Upper lobe of right lung (tissue), 1 donor: ENCODE measurements around the gene ANKFY1. TPM values are rescaled to one million over a fixed set of nuclear protein-coding genes. Genes with fewer than 3 reads are reported as not detected.
"Not testable (repeated sequence)": the region's sequence is repeated elsewhere in the genome, so short reads cannot be mapped to it uniquely, and the experiment has no call there.

Source experiments
- ATAC-seq: fragments of 200-7000 bp; cut with Tn5 transposase; one replicate; pipeline ENCODE4 v1.9.1; 2020; ENCODE audit warnings: mild to moderate bottlenecking, moderate library complexity
- DNase-seq: peaks from one replicate; pipeline ENCODE4 v3.0.0-alpha.2; 2020
- H3K27ac ChIP-seq: fragments of 200-600 bp; one replicate; pipeline ENCODE4 v1.8.0; 2022
- H3K27me3 ChIP-seq: fragments of 200-600 bp; one replicate; pipeline ENCODE4 v1.8.0; 2022; ENCODE audit warnings: mild to moderate bottlenecking
- H3K36me3 ChIP-seq: fragments of 200-600 bp; one replicate; pipeline ENCODE4 v1.8.0; 2022
- H3K4me1 ChIP-seq: fragments of 200-600 bp; one replicate; pipeline ENCODE4 v1.8.0; 2022
- H3K4me3 ChIP-seq: fragments of 200-600 bp; one replicate; pipeline ENCODE4 v1.8.0; 2022; ENCODE audit warnings: mild to moderate bottlenecking
- H3K9me3 ChIP-seq: fragments of 200-600 bp; one replicate; pipeline ENCODE4 v1.8.0; 2022
- intact Hi-C: fragments of 100-400 bp; cut with DNase I; formaldehyde crosslinking; loops from one replicate; pipeline ENCODE4 v1.11.0; 2022
- total RNA-seq: library from RNA; stranded (reverse); fragmentation: NEBNext Ultra II Directional; extraction: Animal tissue kit (Norgen Biotek cat#: 25700); gene quantifications from one replicate; pipeline ENCODE4 v1.2.1, GENCODE V29; 2021
- TF ChIP-seq, protein P1 (sequence below): fragments of 200-600 bp; IDR thresholded peaks from one replicate; pipeline ENCODE4 v1.8.0; 2022; ENCODE audit warnings: antibody characterized with exemption
- donor health status: DM: no; HTN: yes; CAD: no; lungs with severe emphysema.

The ANKFY1 gene
- total RNA-seq, 1 donor from 2014 or later, result 64.8 TPM

DNA sequence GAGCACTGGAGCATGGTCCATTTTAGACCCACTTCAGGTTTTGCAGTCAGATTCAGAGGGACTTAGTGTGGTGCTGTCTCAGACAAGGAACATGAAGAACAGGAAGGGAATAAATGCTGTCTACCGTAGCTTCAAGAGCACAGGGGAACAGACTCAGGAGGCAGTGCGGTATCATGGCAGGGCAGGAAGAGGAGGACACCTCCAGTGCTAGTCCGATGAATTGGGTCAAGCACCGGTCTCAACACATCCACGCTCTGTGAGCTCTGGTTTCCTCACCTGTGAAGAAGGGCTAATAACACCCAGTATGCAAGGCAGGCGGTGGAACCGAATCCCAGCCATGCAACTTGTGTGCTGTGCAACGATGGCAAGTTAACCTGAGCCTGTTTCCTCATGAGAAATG is 3.6 kb upstream of the ANKFY1 start:
- ATAC-seq, result no peak
- no peak for DNase-seq
- no peaks in the 10 kb centered on the region for H3K27me3 ChIP-seq
- H3K4me3 ChIP-seq, result no peak overlapping the region
- TF ChIP-seq, protein P1, sequence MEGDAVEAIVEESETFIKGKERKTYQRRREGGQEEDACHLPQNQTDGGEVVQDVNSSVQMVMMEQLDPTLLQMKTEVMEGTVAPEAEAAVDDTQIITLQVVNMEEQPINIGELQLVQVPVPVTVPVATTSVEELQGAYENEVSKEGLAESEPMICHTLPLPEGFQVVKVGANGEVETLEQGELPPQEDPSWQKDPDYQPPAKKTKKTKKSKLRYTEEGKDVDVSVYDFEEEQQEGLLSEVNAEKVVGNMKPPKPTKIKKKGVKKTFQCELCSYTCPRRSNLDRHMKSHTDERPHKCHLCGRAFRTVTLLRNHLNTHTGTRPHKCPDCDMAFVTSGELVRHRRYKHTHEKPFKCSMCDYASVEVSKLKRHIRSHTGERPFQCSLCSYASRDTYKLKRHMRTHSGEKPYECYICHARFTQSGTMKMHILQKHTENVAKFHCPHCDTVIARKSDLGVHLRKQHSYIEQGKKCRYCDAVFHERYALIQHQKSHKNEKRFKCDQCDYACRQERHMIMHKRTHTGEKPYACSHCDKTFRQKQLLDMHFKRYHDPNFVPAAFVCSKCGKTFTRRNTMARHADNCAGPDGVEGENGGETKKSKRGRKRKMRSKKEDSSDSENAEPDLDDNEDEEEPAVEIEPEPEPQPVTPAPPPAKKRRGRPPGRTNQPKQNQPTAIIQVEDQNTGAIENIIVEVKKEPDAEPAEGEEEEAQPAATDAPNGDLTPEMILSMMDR, result no peak
- intact Hi-C loops, result no loop called here
- peaks cover 11% of the 10 kb centered on the region for H3K4me1 ChIP-seq
- H3K9me3 ChIP-seq, result no peaks in the 10 kb centered on the region
- no peak overlapping the region for H3K27ac ChIP-seq
- peaks cover 7% of the 10 kb centered on the region for H3K36me3 ChIP-seq

DNA sequence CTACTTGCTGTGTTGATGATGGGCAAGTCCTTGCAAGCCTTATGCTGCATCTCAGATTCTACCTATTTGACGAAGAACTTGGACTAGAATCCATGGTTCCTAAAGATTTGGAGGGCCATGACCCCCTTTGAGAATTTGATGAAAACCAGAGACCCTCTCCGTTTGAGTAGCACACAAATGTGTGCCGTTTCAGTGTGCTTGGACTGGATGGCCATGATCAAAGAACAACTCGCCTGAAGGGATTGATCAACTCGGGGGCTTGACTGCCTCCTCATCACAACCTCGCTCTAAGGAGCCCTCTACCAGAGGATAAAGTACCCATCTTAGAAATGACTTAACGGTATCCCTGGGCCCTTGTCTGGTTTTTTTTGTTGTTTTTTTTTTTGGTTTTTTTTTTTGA is 2.8 kb upstream of the ANKFY1 start:
- H3K36me3 ChIP-seq, result no peaks in the 10 kb centered on the region
- H3K9me3 ChIP-seq, result no peaks in the 10 kb centered on the region
- TF ChIP-seq, protein P1, result no peak
- ATAC-seq (no peak), DNase-seq (no peak)
- H3K27me3 ChIP-seq, result no peaks in the 10 kb centered on the region
- H3K4me3 ChIP-seq, result no peak overlapping the region
- intact Hi-C loops, result no loop called here
- H3K27ac ChIP-seq, result no peak overlapping the region
- H3K4me1 ChIP-seq, result peaks cover 14% of the 10 kb centered on the region

- Histone ChIP-seq H3K9me3 (no peaks in the 10 kb centered on the region), H3K27ac (peak overlapping the region; percentile 88), H3K4me1 (peaks cover 14% of the 10 kb centered on the region), H3K27me3 (no peaks in the 10 kb centered on the region), H3K36me3 (no peaks in the 10 kb centered on the region), H3K4me3 (peak overlapping the region; percentile 94)
- ATAC-seq (no peak), DNase-seq (no peak)
- intact Hi-C loops, result no loop called here
- TF ChIP-seq, protein P1, result no peak
Observed at GRCh38 chr17:4262703-4263102, 1.1 kb downstream of the ANKFY1 start.

DNA sequence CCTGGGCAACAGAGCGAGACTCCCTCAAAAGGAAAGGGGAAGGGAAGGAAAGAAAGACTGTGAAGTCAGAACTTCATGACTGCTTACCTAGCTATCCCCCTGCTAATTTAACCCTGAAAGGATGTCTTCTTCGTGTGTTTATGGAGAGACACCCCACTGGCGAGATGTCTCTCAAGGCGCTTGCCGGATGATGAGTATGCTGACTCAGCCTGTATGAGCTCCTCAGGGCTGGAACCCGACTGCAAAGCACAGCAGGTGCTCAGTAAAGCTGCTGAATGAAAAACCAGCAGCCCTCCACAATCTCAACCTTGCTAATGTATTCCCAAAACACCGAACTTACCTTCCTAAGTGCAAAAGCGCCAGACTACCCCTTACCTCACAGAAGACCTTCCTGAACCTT is 2.3 kb downstream of the ANKFY1 start:
- Histone ChIP-seq H3K4me3 (no peak overlapping the region), H3K27ac (no peak overlapping the region), H3K27me3 (no peaks in the 10 kb centered on the region), H3K4me1 (peaks cover 14% of the 10 kb centered on the region), H3K36me3 (no peaks in the 10 kb centered on the region), H3K9me3 (no peaks in the 10 kb centered on the region)
- TF ChIP-seq, protein P1, result no peak
- intact Hi-C loops, result no loop called here
- no peak for ATAC-seq
- DNase-seq, result no peak

- intact Hi-C loops, result no loop called here
- Histone ChIP-seq H3K4me3 (no peak overlapping the region), H3K27me3 (no peaks in the 10 kb centered on the region), H3K4me1 (peaks cover 8% of the 10 kb centered on the region), H3K9me3 (no peaks in the 10 kb centered on the region), H3K36me3 (no peaks in the 10 kb centered on the region), H3K27ac (no peak overlapping the region)
- no peak for ATAC-seq
- TF ChIP-seq, protein P1, result no peak
- no peak for DNase-seq
Observed at GRCh38 chr17:4258867-4259266, 4.9 kb downstream of the ANKFY1 start.

GRCh38 chr17:4256952-4257351 is 6.8 kb downstream of the ANKFY1 start:
- H3K27ac ChIP-seq, result no peak overlapping the region
- DNase-seq (no peak), ATAC-seq (no peak)
- no peak overlapping the region for H3K4me3 ChIP-seq
- H3K9me3 ChIP-seq, result no peaks in the 10 kb centered on the region
- TF ChIP-seq, protein P1, result no peak
- H3K4me1 ChIP-seq, result no peaks in the 10 kb centered on the region
- H3K36me3 ChIP-seq, result no peaks in the 10 kb centered on the region
- no peaks in the 10 kb centered on the region for H3K27me3 ChIP-seq
- intact Hi-C loops, result no loop called here

DNA sequence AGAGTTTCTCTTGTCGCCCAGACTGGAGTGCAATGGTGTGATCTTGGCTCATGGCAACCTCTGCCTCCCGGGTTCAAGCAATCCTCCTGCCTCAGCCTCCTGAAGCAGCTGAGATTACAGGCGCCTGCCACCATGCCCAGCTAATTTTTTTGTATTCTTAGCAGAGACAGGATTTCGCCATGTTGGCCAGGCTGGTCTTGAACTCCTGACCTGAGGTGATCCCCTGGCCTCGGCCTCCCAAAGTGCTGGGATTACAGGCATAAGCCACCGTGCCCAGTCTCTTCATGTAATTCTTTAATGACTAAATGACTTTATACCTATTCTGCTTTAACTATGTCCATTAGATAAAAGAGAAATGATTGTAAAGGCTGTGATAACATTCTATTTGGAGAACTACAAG is 8.5 kb downstream of the ANKFY1 start:
- H3K4me3 ChIP-seq, DNase-seq, intact Hi-C loops, H3K4me1 ChIP-seq, H3K36me3 ChIP-seq, ATAC-seq, H3K9me3 ChIP-seq, H3K27ac ChIP-seq, H3K27me3 ChIP-seq: not testable (repeated sequence)
